Middle frontal gyrus (tissue), 1 donor: ENCODE data around the gene SVEP1.
"Not testable (repeated sequence)": the region's sequence is repeated elsewhere in the genome, so short reads cannot be mapped to it uniquely, and the experiment has no call there.

Experiments
- DNase-seq: peaks from one replicate; pipeline ENCODE4 v3.0.0-alpha.2; 2015; ENCODE audit warnings: low spot score; ENCODE audit errors: extremely low spot score

Gene SVEP1

DNA sequence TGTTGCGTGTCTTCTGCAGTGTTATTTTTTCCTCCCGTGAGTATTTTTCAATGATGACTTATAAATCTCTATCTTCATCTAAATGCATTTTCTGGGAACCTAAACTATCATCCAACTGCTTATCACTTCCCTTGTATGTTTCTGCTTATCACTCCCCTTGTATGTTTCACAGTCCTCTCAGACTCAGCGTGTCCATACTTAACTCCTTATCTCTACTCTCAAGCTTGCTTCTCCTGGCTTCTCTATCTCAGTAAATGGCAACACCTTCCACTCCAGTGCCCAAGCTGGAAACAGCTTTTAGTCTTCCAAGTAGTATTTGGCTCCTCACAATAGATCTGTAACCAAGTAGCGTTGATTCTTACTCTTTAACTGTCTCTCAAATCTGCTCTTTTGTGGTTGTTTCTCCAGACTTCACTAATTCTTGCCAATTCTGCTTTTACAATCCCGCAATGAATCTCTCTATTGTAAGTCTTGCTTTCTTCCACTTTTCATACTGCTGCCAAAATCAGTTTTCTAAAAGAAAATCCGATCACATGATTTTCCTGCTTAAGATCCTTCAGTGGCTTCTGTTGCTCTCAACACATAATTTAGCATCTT is 208.0 kb downstream of the SVEP1 start:
- DNase-seq = no peak

DNA sequence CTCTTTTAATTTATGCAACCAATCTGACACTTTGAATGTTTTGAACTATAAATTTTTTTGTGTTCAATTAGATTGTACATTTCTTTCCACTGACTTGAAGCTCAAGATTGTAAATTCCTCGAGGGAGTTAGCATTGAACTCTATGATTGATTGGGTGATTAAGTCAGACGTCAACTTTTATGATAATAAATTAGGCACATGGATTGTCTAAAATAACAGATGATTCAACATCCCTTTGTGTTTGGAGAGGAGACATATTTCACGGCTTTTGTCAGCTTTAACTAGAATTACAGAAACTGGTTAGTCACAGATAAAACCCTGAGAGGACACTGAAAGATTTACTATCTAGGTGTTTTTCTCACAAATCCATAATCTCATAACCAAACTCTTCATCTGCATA is 209.2 kb downstream of the SVEP1 start:
- DNase-seq = no peak

DNA sequence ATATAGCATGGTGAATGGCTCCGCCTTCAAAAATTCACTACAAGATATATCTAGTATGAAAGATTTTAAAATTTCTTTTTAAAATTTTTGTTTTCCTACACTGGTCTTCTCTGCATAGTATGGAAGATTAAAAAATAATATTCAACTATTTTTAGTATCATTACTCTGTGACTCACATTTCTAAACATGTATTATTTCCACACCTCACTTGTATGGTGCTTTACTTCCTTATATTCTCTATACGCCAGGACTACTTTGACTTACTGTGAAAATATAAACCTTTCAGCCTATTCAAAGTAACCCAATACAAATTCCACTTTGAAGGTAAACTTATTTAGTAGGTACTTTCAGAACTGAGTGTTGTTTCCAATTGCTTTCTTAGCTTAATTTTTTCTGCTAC is 215.1 kb downstream of the SVEP1 start:
- DNase-seq = no peak

DNA sequence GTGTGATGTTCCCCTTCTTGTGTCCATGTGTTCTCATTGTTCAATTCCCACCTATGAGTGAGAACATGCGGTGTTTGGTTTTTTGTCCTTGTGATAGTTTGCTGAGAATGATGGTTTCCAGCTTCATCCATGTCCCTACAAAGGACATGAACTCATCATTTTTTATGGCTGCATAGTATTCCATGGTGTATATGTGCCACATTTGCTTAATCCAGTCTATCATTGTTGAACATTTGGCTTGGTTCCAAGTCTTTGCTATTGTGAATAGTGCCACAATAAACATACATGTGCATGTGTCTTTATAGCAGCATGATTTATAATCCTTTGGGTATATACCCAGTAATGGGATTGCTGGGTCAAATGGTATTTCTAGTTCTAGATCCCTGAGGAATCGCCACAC is 220.5 kb downstream of the SVEP1 start:
- DNase-seq = not testable (repeated sequence)

DNA sequence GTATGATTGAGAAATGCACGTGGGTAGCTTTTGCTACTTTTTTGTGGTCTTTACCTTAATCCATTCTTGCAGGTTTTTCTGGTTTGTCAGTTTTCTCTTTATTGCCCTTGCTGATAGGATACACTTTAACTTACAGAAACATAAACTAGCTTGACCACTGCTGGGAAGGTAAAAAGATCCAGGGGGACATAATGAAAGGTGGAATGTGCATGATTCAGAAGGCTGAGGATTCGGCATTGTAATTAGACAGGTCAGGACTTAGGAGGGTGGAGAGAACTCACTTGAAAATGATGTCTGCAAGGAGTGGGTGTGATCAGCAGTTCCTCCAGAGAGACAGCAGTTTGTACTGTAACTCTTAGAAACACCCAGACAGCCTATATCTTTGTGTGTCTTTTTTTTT is 222.0 kb downstream of the SVEP1 start:
- DNase-seq = no peak

DNA sequence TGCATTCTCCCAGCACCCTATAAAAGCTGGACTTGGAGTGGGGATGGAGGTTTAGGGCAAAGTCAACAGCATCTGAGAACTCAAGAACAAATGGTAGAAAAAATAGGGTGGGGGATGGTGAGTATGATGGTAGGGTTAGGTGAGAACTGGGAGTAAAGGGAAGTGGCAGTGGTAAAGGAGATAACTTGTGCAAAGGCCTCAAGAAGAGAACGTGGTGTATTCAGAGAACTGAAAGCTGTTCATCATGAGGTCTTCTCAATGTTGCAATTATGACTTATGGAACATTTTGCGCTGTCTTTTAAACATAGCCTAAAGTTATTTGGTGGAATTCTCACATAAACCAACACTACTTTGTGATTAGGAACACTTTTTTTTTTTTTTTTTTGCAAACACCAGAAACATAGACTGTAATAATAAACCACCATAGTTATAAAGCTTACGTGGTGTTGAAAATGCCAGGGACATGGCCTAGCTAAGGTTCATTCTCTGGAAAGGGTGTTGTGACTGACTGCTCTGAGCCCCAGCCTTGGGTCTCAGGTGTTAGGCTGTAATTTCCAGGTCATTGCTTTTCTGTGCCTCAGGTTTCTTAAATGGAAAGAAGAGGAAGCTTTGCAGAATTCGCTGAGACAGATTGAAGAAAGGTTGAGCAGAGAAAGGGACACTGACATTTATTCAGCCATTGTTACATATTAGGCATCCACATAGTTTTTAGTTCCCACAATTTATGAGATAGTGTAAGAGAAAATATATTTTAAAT is 222.7 kb downstream of the SVEP1 start:
- no peak for DNase-seq

DNA sequence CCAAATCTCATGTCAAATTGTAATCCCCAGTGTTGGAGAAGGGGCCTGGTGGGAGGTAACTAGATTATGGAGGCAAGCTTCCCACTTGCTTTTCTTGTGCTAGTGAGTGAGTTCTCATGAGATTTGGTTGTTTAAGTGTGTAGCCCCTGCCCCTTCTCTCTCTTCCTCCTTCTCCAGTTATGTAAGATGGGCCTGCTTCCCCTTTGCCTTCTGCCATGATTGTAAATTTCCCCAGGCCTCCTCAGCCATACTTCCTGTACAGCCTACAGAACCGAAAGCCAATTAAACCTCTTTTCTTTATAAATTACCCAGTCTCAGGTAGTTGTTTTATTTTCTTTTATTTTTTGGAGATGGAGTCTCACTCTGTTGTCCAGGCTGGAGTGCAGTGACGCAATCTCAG is 223.6 kb downstream of the SVEP1 start:
- DNase-seq = no peak

DNA sequence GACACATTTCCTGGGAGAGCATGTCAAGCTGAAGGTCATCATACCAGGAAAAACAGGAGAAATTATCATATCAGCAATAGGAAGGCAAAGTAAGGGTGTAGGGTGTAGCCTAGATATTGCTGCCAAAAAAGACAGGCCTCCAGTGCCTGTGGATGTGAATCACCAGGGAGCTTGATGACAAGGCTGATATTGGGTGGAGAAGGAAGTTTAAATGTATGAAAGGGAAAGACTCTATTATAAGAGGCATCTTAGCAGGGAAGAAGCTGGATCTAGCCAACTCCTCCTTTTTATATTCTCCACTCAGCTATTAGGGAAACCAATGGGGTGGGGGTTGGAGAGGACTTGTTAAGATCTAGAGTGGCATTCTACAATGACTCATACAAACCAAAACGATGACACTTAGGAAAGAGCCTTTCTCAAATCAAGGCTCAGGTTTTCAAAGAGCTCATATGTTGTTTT is 228.5 kb downstream of the SVEP1 start:
- DNase-seq = no peak

DNA sequence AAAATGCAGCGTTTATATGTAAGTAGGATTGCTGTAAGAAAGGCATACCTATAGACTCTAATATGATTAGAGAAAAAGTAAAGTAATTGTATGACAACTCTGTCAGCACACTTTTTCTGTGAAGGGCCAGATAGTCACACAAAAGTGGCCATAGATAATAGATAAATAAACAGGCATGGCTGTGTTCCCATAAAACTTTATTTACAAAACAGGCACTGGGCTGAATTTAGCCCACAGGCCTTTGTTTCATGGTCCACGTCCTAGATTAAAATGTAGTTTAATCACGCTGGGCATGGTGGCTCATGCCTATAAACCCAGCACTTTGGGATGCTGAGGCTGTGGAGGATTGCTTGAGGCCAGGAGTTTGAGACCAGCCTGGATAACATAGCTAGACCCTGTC is 233.2 kb downstream of the SVEP1 start:
- no peak for DNase-seq

DNA sequence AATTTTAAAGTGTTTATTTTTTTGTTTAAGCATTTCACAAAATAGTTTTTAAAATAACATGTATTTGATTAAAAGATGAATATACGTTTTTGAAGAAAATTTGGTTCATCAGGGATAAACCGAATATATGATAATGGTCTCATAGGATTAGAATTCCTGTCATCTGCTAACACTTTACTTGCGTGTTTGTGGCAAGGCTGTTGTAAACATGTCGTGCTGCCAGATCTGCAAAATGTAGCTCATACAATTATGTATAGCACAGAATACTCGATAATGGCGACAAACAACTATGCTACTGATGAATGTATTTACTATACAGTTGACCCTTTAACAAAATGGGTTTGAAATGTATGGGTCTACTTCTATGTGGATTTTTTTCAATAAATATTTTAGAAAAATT is 234.7 kb downstream of the SVEP1 start:
- DNase-seq = no peak

DNA sequence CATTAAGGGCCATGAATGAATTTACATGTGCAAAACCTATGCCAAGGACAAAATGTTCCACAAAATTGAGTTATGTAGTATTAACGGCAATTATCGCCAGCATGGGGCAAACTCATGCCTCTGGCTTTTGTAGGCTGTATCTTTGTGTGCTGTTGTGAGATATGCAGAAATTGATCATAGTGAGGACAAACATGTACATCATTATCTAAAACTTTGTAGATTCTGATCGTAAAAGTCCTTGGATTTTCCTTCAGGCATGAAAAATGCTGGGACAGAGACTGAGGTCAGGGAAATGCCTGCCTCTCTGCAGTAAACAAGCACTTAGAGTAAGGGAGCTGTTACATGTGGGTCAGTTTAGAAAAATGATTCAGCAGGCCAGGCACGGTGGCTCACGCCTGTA is 236.0 kb downstream of the SVEP1 start:
- DNase-seq = no peak

DNA sequence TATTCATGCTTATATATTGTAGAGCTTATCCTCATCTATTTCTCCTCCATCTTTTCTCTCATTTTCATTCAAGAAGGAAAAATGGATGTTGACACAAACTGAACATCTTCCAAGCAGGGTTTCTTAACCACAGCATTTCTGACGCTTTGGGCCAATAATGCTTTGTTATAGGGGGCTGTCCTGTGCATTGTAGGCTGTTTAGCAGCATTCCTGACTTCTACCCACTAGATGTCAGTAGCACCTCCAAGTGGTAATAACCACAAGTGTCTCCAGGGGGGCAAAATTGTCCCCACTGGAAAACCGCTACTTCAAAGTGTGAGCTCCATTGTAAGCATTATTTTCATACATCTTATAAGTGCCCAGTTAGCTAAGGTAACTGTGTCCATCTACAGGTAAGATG is 239.2 kb downstream of the SVEP1 start:
- no peak for DNase-seq

DNA sequence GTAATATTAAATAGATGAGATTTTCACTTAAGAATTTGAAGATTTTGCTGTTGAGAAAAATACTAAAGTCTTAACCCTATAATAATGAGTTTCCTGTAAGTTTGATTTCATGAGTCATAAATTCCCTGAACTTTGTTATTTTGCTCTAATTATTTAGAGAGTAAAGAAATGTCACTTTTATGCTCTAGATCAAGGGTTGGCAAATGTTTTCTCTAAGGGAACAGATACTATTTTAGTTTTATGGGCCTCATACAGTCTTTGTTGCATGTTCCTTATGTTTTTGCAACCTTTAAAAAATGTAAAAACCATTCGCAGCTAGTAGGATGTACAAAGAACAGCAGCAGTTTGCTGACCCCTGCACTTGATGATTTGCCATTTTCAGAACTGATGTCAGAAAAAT is 241.4 kb downstream of the SVEP1 start:
- no peak for DNase-seq

DNA sequence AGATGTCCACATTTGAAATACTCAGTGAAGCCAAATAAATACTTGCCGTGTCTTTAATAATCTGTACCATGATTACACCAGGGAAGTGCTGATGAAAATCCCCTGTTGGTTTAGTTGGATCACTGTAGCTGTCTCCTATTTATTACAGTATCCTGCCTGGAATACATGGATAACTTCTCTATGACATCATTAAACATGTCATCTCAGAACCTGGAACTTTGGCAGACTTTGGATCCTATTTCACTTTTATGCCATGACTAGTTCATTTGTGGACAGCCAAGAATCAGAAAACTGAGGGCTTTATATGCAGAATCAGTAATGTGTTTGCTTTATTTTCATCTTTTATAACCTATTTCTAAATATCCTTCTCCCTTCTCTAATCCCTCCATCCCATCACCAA is 241.8 kb downstream of the SVEP1 start, which contains the start of gene TXNDC8:
TSS of gene TXNDC8 (minus strand) at position 137 of the 400 bp plus-strand sequence.
- no peak for DNase-seq

DNA sequence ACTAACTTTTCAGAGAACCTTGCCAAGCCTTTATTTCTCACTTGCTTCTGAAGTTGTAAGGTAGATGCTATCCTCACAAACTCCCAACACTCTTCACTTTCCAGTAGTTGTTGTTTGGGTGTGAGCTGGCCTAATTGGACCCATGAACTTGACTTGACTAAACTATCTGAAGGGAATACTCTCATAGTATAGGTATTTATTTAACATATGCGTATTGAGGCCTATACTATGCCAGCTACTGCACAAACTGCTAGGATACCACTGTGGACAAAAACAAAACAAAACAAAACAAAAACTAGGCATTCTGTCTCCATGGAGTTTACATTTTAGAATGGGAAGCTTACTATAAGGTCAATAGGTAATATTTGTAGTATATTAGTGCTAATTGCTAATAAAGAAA is 243.2 kb downstream of the SVEP1 start:
- no peak for DNase-seq

DNA sequence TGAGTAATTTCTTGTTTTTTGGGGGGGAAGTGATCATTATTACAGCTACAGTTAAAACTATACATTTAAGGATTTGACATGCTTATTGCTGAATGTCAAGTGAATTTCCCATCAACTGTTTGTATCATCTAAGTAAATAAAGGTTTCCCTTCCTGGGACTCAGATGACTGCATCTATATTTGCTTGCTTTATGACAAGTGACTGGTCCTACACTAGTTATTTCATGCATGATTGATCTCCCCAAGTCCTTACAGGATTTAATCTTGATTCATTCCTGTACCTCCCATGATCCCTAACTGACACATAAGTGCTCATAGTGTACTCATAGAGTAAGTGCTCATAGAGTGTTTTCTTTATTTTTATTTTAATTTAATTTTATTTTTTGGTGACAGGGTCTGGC is 244.7 kb downstream of the SVEP1 start:
- no peak for DNase-seq

DNA sequence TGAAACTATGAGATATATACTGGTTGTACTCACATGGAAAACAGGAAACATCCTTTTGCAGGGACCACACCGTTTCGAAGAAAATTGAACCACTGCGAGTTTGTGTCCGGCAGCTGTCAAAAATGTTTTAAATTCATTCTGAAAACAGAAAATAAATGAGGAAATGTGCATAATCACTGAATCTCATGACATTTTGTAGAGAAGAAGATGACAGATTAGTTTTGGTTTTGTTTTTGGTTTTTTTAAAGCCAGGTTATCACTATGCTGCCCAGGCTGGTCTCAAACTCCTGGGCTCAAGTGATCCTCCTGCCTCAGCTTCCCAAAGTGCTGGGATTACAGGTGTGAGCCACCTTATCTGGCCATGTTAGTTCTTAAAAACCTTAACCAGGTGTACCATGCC is 245.4 kb downstream of the SVEP1 start:
- no peak for DNase-seq

DNA sequence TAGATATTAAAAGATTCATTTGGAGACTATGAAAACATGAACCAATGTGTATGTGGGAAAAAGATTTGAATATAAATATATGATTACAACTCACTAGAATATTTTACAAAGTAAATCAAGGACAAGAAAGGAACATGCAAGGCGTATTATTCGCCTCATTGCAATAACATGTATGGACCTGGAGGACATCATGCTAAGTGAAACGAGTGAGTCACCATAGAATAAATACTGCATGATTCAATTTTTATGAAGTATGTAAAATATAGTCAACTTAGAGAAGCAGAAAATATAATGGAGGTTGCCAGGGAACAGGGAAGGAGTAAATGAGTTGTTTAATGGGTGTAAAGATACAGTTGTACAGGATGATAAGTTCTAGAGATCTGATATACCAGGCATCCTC is 246.8 kb downstream of the SVEP1 start:
- no peak for DNase-seq

DNA sequence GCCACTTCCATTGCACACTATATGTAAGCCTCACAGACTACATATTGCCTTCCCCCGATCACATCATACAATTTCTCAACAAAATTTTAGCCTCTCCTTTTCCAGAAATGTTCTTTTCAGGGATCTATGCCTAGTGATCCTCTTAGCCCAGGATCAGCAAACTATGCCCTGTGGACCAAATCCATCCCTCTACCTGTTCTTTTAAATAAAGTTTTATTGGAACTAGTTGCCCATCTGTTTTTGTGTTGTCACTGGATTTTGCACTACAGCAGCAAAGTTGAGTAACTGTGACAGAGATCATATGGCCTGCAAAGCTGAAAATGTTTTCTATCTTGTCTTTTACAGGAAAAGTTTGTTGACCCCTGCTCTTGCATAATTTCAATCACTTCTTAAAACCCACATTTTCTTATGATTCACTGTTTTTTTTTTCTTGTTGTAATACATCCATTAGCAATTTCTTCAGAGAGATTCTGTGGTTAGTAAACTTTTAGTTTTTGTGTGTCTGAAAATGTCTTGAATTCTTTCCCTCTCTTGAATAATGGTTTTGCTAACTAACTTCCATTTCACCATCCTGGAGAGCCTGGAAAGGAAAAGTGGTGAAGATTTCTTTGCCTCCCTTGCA is 248.9 kb downstream of the SVEP1 start:
- no peak for DNase-seq

DNA sequence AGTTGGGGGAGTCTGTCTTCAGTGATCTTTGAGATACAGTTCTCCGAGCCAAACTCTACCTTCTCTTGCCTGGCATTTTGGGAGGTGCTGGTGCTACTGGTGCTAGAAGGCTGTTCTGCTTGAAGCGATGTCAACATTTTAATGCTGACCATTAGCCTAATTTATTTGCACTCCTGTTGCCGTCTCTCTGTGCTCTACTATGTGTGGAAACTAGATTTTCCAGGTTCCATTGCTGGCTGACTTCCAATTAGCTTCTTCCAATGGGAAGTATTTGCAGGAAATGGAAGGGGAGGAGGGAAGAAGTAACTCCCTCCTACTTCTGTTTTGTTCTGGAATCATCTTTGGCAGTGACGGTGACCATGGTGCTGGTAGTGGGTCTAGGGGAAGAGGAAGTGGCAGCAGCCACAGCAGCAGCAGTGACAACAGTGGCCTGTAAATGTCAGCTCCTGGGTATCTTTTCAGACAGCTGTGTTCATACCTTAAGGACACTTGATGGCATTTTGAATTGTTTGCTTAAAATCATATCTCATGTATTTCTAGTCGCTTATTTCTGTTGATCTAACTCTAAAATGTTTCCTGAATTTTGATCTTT is 249.8 kb downstream of the SVEP1 start:
- no peak for DNase-seq

DNA sequence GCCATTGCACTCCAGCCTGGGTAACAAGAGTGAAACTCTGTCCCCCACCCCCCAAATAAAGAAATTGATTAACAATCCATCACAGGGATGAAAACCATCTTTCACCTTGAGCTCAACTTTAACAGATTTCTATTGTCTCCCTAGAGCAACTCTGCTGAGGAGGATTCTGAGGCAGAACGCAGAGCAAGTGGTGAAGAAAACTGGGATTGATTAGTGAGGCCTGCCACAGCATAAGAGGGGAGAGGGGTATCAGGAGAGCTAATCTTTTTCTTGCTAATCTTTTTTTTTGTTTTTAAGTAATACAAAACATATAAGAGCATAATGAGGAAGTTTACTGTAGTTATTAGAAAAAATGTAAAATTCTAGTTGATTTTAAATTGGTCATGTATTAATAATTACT is 250.8 kb downstream of the SVEP1 start:
- no peak for DNase-seq

DNA sequence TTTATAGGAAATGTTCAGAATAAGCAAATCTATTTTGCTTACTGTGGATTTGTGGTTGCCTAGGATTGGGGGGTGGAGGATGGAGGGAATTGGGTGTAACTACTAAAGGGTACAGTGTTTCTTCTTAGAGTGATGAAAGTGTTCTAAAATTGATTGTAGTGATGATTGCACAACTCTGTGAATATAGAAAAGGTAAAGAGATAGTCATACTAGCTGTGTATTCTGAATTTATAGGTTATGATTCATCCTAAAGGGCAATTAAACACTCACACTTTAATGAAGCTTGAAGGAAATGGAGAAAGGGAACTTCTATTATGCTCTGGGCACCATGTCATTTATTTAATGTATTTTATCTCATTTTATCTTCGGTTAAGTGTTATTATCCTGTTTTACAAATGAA is 251.8 kb downstream of the SVEP1 start:
- DNase-seq = no peak
